A549 (cell line): ENCODE results near the gene RNPEP. TPM values are rescaled to one million over a fixed set of nuclear protein-coding genes. Genes with fewer than 3 reads are reported as not detected.
A peak's percentile ranks its signal among the peaks of the same experiment; 100 is the strongest.

Experiments
- ATAC-seq, 2 experiments: fragments of 200-7000 bp in 1 of 2; fragments of >200 bp in 1 of 2; cut with Nextera tagmentation in 1 of 2; cut with Tn5 transposase in 1 of 2; 3 replicates each; pipeline versions ENCODE4 v1.8.0 to v1.9.1; 2018 to 2020; ENCODE audit warnings: mild to moderate bottlenecking in 1 of 2, moderate library complexity in 1 of 2
- CTCF ChIA-PET: fragments of 300-600 bp; sonication (Branson Sonifier 250); formaldehyde crosslinking; extraction: SDS; loops from one replicate; lab custom pipeline; 2021; ENCODE audit warnings: antibody characterized with exemption, inconsistent platforms; lab: Yijun Ruan, JAX
- POLR2A ChIA-PET: fragments of 350-600 bp; formaldehyde crosslinking; extraction: SDS; loops from one replicate; lab custom pipeline; 2021; ENCODE audit warnings: antibody characterized with exemption, inconsistent platforms; lab: Yijun Ruan, JAX
- DNase-seq, 2 experiments: peaks; one replicate each; pipeline versions ENCODE4 v3.0.0 to v3.0.0-alpha.2; 2011 to 2016; ENCODE audit warnings: low read depth in 1 of 2, low spot score in 1 of 2
- FAIRE-seq: peaks from 2 replicates; lab custom pipeline; 2011; peaks lifted over from hg19 to GRCh38; lab: Jason Lieb, UNC
- H3K27ac ChIP-seq, 2 experiments: fragments of >200 bp; sonication (Bioruptor Twin); formaldehyde crosslinking; 3 replicates each; pipeline ENCODE4 v1.5.1; 2016 to 2017
- H3K4me1 ChIP-seq: fragments of >200 bp; sonication (Bioruptor Twin); formaldehyde crosslinking; 3 replicates; pipeline ENCODE4 v1.6.1; 2016
- H3K4me2 ChIP-seq: fragments of >200 bp; sonication (Bioruptor Twin); formaldehyde crosslinking; 3 replicates; pipeline ENCODE4 v1.6.1; 2016
- H3K4me3 ChIP-seq: fragments of >200 bp; sonication (Bioruptor Twin); formaldehyde crosslinking; 3 replicates; pipeline ENCODE4 v1.5.1; 2016
- H3K9me3 ChIP-seq: fragments of >200 bp; sonication (Bioruptor Twin); formaldehyde crosslinking; 3 replicates; pipeline ENCODE4 v1.6.1; 2016
- CBX2 ChIP-seq: fragments of 200-600 bp; sonication (generic); IDR thresholded peaks from 2 replicates; pipeline ENCODE4 v1.6.1; 2016; ENCODE audit warnings: low read depth, mild to moderate bottlenecking, borderline replicate concordance
- EHF ChIP-seq: fragments of 250-450 bp; sonication (Bioruptor Pico); IDR thresholded peaks from 2 replicates; pipeline ENCODE4 v1.5.0; 2020; ENCODE audit warnings: mild to moderate bottlenecking
- ESRRA ChIP-seq: fragments of 150-350 bp; IDR thresholded peaks from 2 replicates; pipeline ENCODE4 v1.6.1; 2014; ENCODE audit warnings: mild to moderate bottlenecking, low read length, borderline replicate concordance
- FOSB ChIP-seq: fragments of 250-450 bp; sonication (Bioruptor Pico); IDR thresholded peaks from 2 replicates; pipeline ENCODE4 v1.5.0; 2020; ENCODE audit warnings: mild to moderate bottlenecking, moderate library complexity
- FOSL2 ChIP-seq, 2 experiments: fragments of 450-650 bp in 1 of 2; fragments of >200 bp in 1 of 2; sonication (Bioruptor Twin) in 1 of 2; formaldehyde crosslinking; IDR thresholded peaks; 2 replicates each; pipeline versions ENCODE4 v1.5.0 to v1.6.1; 2016 to 2020; ENCODE audit warnings: mild to moderate bottlenecking in 1 of 2, moderate library complexity in 1 of 2
- GATA3 ChIP-seq: IDR thresholded peaks from 2 replicates; pipeline ENCODE4 v1.6.1; 2012; ENCODE audit warnings: borderline replicate concordance
- HDAC2 ChIP-seq: fragments of 200-600 bp; sonication (generic); IDR thresholded peaks from 2 replicates; pipeline ENCODE4 v1.6.1; 2016
- HEYL ChIP-seq: fragments of 250-450 bp; sonication (Bioruptor Pico); IDR thresholded peaks from 2 replicates; pipeline ENCODE4 v1.8.0; 2021; ENCODE audit warnings: mild to moderate bottlenecking, moderate library complexity
- HOXB13 ChIP-seq: fragments of 250-450 bp; sonication (Bioruptor Pico); IDR thresholded peaks from 2 replicates; pipeline ENCODE4 v1.5.0; 2020; ENCODE audit warnings: low read depth, mild to moderate bottlenecking, moderate library complexity
- JUNB ChIP-seq: fragments of >200 bp; sonication (Bioruptor Twin); formaldehyde crosslinking; IDR thresholded peaks from 2 replicates; pipeline ENCODE4 v1.6.1; 2016
- MAFK ChIP-seq: fragments of 450-650 bp; IDR thresholded peaks from 2 replicates; pipeline ENCODE4 v1.6.1; 2014; ENCODE audit not compliant: partially characterized antibody
- NR3C1 ChIP-seq: fragments of >200 bp; sonication (Bioruptor Twin); formaldehyde crosslinking; IDR thresholded peaks from 3 replicates; pipeline ENCODE4 v1.6.1; 2017
- RARB ChIP-seq: fragments of 250-450 bp; sonication (Bioruptor Pico); IDR thresholded peaks from 2 replicates; pipeline ENCODE4 v1.8.0; 2021; ENCODE audit warnings: mild to moderate bottlenecking, moderate library complexity
- RNF2 ChIP-seq: fragments of 200-600 bp; sonication (generic); IDR thresholded peaks from 2 replicates; pipeline ENCODE4 v1.6.1; 2016; ENCODE audit warnings: low read depth, mild to moderate bottlenecking, antibody characterized with exemption, moderate library complexity, borderline replicate concordance
- SREBF2 ChIP-seq: fragments of 450-650 bp; IDR thresholded peaks from 2 replicates; pipeline ENCODE4 v1.6.1; 2014; ENCODE audit warnings: mild to moderate bottlenecking, moderate library complexity
- TP53 ChIP-seq: fragments of 250-450 bp; sonication (Bioruptor Pico); IDR thresholded peaks from 2 replicates; pipeline ENCODE4 v1.5.0; 2021; ENCODE audit warnings: mild to moderate bottlenecking, moderate library complexity
- ZNF302 ChIP-seq: fragments of 250-450 bp; sonication (Bioruptor Pico); IDR thresholded peaks from 2 replicates; pipeline ENCODE4 v1.9.0; 2021; ENCODE audit warnings: inconsistent platforms, mild to moderate bottlenecking, moderate library complexity
- ZSCAN20 ChIP-seq: fragments of 250-450 bp; sonication (Bioruptor Pico); IDR thresholded peaks from 2 replicates; pipeline ENCODE4 v1.8.0; 2022; ENCODE audit warnings: mild to moderate bottlenecking, moderate library complexity
- WGBS: methylation state at CpG from one replicate; pipeline ENCODE4 v1.1.6; 2017; ENCODE audit errors: missing lambda C conversion rate; 5-methylcytosine and 5-hydroxymethylcytosine counted together
- polyA plus RNA-seq, 4 experiments: library from polyadenylated mRNA; depleted of rRNA in 3 of 4; stranded (reverse); fragments of >200 nt; fragmentation: RNase III in 1 of 4; extraction: RNeasy Plus Mini Kit Qiagen cat#74134 plus additional on column Dnase treatment in 1 of 4; gene quantifications; 2 replicates in 3 of 4; 3 replicates in 1 of 4; pipeline ENCODE4 v1.2.3, GENCODE V29; 2011 to 2017
- TF ChIP-seq, protein P1 (sequence below): fragments of 250-450 bp; sonication (Bioruptor Pico); IDR thresholded peaks from 2 replicates; pipeline ENCODE4 v1.5.0; 2021; ENCODE audit warnings: mild to moderate bottlenecking, moderate library complexity, borderline replicate concordance
- TF ChIP-seq, protein P2 (sequence below): fragments of >200 bp; sonication (Bioruptor Twin); formaldehyde crosslinking; IDR thresholded peaks from 3 replicates; pipeline ENCODE4 v1.5.1; 2016
- TF ChIP-seq, protein P3 (sequence below): IDR thresholded peaks from 2 replicates; pipeline ENCODE4 v1.6.1; 2012
- TF ChIP-seq, protein P4 (sequence below): fragments of >200 bp; sonication (Bioruptor Twin); formaldehyde crosslinking; IDR thresholded peaks from 3 replicates; pipeline ENCODE4 v1.6.1; 2016
- TF ChIP-seq, protein P5 (sequence below): IDR thresholded peaks from 2 replicates; pipeline ENCODE4 v1.6.1; 2012; ENCODE audit warnings: low read depth, borderline replicate concordance
- TF ChIP-seq, protein P6 (sequence below): IDR thresholded peaks from 2 replicates; pipeline ENCODE4 v1.6.1; 2012

RNPEP gene
- polyA plus RNA-seq, 2 of the 4 experiments (the other 2 are of a cell fraction) = 71.1 to 87.6 TPM

DNA sequence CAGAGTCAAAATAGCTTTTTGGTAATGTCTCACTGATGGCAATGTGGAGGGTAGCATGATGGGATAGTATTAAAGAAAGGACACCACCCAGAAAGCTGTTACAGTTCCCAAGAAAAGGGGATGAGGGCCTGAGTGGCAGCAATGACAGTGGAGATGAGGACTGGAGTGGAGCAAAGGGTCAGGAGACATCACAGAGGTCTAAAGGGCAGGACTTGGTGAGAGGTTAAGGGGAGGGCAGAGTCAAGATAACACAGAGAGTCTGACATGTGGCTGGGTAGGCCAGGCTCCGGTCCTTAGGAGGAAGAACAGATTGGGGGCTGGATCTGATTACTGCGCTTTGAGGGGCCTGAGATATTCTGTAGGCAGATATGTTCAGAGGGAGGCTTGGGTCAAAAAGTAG is 47.3 kb downstream of the RNPEP start (continued):
- TF ChIP-seq, protein P1, sequence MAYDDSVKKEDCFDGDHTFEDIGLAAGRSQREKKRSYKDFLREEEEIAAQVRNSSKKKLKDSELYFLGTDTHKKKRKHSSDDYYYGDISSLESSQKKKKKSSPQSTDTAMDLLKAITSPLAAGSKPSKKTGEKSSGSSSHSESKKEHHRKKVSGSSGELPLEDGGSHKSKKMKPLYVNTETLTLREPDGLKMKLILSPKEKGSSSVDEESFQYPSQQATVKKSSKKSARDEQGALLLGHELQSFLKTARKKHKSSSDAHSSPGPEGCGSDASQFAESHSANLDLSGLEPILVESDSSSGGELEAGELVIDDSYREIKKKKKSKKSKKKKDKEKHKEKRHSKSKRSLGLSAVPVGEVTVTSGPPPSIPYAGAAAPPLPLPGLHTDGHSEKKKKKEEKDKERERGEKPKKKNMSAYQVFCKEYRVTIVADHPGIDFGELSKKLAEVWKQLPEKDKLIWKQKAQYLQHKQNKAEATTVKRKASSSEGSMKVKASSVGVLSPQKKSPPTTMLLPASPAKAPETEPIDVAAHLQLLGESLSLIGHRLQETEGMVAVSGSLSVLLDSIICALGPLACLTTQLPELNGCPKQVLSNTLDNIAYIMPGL (CRISPR knock-in tag) = no peak
- no peak for TF ChIP-seq RNF2
- 0 out of 2 replicates have a peak, but pooled peaks have one; percentile 5 for TF ChIP-seq HOXB13
- no peak for TF ChIP-seq FOSL2 (IDR thresholded peaks at IDR 0.05)
- TF ChIP-seq FOSL2 (CRISPR knock-in tag; IDR thresholded peaks at IDR 0.05) = no peak
- TF ChIP-seq HEYL (CRISPR knock-in tag) = peak; percentile 38; the same call in 1 of the 2 replicates
- TF ChIP-seq, protein P2, sequence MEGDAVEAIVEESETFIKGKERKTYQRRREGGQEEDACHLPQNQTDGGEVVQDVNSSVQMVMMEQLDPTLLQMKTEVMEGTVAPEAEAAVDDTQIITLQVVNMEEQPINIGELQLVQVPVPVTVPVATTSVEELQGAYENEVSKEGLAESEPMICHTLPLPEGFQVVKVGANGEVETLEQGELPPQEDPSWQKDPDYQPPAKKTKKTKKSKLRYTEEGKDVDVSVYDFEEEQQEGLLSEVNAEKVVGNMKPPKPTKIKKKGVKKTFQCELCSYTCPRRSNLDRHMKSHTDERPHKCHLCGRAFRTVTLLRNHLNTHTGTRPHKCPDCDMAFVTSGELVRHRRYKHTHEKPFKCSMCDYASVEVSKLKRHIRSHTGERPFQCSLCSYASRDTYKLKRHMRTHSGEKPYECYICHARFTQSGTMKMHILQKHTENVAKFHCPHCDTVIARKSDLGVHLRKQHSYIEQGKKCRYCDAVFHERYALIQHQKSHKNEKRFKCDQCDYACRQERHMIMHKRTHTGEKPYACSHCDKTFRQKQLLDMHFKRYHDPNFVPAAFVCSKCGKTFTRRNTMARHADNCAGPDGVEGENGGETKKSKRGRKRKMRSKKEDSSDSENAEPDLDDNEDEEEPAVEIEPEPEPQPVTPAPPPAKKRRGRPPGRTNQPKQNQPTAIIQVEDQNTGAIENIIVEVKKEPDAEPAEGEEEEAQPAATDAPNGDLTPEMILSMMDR = no peak
- TF ChIP-seq HDAC2 = no peak
- no peak for TF ChIP-seq NR3C1
- 0 out of 2 replicates have a peak, but pooled peaks have one; percentile 36 for TF ChIP-seq TP53
- TF ChIP-seq GATA3 = no peak
- 0 out of 2 replicates have a peak, but pooled peaks have one; percentile 1 for TF ChIP-seq FOSB (CRISPR knock-in tag)
- no peak for TF ChIP-seq ZNF302 (CRISPR knock-in tag)
- no peak for TF ChIP-seq SREBF2
- TF ChIP-seq, protein P3, sequence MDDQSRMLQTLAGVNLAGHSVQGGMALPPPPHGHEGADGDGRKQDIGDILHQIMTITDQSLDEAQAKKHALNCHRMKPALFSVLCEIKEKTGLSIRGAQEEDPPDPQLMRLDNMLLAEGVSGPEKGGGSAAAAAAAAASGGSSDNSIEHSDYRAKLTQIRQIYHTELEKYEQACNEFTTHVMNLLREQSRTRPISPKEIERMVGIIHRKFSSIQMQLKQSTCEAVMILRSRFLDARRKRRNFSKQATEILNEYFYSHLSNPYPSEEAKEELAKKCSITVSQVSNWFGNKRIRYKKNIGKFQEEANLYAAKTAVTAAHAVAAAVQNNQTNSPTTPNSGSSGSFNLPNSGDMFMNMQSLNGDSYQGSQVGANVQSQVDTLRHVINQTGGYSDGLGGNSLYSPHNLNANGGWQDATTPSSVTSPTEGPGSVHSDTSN = no peak

DNA sequence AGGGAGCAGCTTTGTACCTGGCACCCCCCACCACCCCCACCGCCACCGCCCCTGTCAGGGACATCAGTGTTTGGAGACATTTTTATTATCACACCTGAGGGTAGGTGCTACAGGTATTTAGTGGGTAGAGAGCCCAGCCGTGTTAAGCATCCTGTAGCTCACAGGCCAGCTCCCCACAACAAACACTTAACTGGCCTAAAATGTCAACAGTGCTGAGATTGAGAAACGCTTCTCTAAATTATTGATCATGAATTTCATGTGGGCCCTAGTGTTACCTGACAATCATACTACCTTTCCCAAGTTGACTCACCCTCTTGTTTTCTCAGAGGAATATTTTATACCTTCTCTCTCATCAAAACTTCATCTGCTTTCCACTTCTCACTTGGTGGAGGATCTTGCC is 49.3 kb downstream of the RNPEP start:
- Histone ChIP-seq H3K9me3 (no peaks in the 10 kb centered on the region), H3K4me3 (no peak overlapping the region), H3K4me2 (no peak overlapping the region), H3K27ac (peak overlapping the region; percentile 64 to 86), H3K4me1 (peaks cover 64% of the 10 kb centered on the region)
- DNase-seq = no peak
- no peak for FAIRE-seq
- POLR2A ChIA-PET = interaction anchor here (1.0 kb wide), 1 partner anchor 21 kb away, joined by 4 read pairs; the partner anchor contains the start of gene ELF3
- CTCF ChIA-PET = interaction anchor here (0.8 to 1.2 kb wide), 3 partner anchors 10 to 104 kb away, joined by 3 to 4 read pairs (median 3); no protein-coding TSS in a partner anchor
- no peak for TF ChIP-seq ZNF302 (CRISPR knock-in tag)
- TF ChIP-seq, protein P4, sequence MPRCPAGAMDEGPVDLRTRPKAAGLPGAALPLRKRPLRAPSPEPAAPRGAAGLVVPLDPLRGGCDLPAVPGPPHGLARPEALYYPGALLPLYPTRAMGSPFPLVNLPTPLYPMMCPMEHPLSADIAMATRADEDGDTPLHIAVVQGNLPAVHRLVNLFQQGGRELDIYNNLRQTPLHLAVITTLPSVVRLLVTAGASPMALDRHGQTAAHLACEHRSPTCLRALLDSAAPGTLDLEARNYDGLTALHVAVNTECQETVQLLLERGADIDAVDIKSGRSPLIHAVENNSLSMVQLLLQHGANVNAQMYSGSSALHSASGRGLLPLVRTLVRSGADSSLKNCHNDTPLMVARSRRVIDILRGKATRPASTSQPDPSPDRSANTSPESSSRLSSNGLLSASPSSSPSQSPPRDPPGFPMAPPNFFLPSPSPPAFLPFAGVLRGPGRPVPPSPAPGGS = no peak
- 77% methylated on average over 4 of the region's 4 CpGs for WGBS
- ATAC-seq = no peak

DNA sequence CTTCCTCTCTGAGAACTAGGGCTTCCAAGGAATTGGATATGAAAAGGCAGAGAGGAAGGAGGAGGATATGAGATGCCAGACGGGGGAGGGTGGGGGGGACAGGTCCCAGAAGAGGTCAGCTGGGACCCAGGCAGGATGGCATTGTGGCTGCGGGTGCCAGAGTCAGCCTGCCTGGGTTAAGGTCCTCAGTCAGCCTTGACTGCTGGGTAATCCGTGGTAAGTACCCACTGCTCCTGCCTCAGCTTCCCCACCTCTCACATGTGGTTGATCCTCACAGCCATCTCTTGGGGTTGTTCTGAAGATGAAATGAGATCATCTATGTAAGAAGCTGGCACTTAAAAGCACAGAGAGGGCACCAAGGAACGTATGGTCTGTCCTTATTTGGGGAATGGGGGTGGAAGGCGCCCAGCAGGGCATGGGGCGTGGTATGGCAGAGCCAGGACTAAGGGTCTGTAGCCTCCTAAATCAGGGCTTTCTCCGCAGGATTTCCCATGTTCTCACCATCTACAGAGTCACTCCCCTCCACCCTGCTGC is 51.8 kb downstream of the RNPEP start:
- Histone ChIP-seq H3K4me2 (peak overlapping the region; percentile 79), H3K4me1 (peaks cover 59% of the 10 kb centered on the region), H3K4me3 (peak overlapping the region; percentile 17; the same call in 1 of the 3 replicates), H3K9me3 (no peaks in the 10 kb centered on the region), H3K27ac (peak overlapping the region; percentile 97 to 99)
- no peak; a peak in 1 of 6 replicates for ATAC-seq
- ChIA-PET POLR2A (interaction anchor here (0.7 to 4.1 kb wide), 11 partner anchors 11 to 79 kb away, joined by 3 to 147 read pairs (median 10); partner anchors contain the start of genes ELF3 and RNPEP), CTCF (interaction anchor here (0.9 to 3.0 kb wide), 12 partner anchors 12 to 85 kb away, joined by 3 to 13 read pairs (median 6); partner anchors contain the start of gene ELF3)
- no peak for FAIRE-seq
- no peak for DNase-seq
- WGBS = 48% methylated on average over 7 of the region's 7 CpGs
- peak; percentile 86 for TF ChIP-seq EHF (CRISPR knock-in tag)
- peak; percentile 92 for TF ChIP-seq TP53
- TF ChIP-seq CBX2 = no peak
- TF ChIP-seq, protein P1 (CRISPR knock-in tag) = 0 out of 2 replicates have a peak, but pooled peaks have one; percentile 47
- no peak for TF ChIP-seq FOSL2 (IDR thresholded peaks at IDR 0.05)
- peak; percentile 17; the same call in 1 of the 2 replicates for TF ChIP-seq FOSL2 (CRISPR knock-in tag; IDR thresholded peaks at IDR 0.05)
- no peak for TF ChIP-seq ESRRA
- TF ChIP-seq HEYL (CRISPR knock-in tag) = peak; percentile 86
- TF ChIP-seq ZNF302 (CRISPR knock-in tag) = peak; percentile 62; the same call in 1 of the 2 replicates
- TF ChIP-seq, protein P5, sequence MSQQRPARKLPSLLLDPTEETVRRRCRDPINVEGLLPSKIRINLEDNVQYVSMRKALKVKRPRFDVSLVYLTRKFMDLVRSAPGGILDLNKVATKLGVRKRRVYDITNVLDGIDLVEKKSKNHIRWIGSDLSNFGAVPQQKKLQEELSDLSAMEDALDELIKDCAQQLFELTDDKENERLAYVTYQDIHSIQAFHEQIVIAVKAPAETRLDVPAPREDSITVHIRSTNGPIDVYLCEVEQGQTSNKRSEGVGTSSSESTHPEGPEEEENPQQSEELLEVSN = no peak
- no peak for TF ChIP-seq SREBF2
- TF ChIP-seq MAFK = no peak
- TF ChIP-seq ZSCAN20 (CRISPR knock-in tag) = no peak
- no peak for TF ChIP-seq JUNB
- TF ChIP-seq, protein P6, sequence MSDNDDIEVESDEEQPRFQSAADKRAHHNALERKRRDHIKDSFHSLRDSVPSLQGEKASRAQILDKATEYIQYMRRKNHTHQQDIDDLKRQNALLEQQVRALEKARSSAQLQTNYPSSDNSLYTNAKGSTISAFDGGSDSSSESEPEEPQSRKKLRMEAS = no peak
- TF ChIP-seq RARB = 0 out of 2 replicates have a peak, but pooled peaks have one; percentile 12
